ENCODE measurements around the gene THG1L.

DNA sequence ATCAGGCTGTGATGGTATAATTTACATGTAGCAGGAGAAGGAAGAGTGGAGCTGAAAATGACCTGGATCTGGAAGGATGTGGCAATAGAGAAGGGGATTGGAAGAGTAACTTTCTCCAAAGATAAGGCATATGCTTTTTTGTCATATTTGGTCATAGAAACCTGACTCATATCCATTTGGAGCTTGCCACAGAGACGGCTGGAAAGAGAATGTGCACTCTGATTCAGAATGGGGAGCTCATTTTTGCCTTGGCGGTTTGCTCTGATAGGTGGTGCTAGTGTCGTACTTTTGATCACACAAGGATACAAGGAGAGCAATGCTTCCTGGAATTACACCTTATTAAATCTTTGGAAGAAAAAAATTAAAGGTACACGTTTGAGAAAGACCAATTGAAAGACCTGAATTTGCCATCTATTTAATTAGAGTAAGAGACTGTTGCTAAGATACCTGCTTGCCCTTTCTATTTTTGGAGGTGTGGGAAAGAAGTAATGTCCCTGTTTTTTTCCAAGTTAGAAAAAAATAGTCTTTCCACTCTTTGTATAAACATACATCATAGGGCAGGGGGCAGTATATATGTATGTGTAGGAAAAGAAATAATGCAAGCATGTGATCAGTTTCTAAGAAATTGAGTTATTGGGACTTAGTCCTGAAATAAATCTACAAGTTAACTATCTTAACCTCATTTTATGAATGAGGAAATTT lies 17.7 kb downstream of the THG1L start:
- TF ChIP-seq, protein P1, sequence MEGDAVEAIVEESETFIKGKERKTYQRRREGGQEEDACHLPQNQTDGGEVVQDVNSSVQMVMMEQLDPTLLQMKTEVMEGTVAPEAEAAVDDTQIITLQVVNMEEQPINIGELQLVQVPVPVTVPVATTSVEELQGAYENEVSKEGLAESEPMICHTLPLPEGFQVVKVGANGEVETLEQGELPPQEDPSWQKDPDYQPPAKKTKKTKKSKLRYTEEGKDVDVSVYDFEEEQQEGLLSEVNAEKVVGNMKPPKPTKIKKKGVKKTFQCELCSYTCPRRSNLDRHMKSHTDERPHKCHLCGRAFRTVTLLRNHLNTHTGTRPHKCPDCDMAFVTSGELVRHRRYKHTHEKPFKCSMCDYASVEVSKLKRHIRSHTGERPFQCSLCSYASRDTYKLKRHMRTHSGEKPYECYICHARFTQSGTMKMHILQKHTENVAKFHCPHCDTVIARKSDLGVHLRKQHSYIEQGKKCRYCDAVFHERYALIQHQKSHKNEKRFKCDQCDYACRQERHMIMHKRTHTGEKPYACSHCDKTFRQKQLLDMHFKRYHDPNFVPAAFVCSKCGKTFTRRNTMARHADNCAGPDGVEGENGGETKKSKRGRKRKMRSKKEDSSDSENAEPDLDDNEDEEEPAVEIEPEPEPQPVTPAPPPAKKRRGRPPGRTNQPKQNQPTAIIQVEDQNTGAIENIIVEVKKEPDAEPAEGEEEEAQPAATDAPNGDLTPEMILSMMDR (IDR thresholded peaks at IDR 0.05; ENCODE audit: low read length), result no peak
- TF ChIP-seq EZH2 (IDR thresholded peaks at IDR 0.05; ENCODE audit: borderline replicate concordance, low read length), result no peak
